ENCODE results near the gene ATP5PB.

The ATP5PB gene

GRCh38 chr1:111448918-111449702 lies at the start of gene ATP5PB, which contains the start of gene WDR77:
Gene ATP5PB (plus strand): TSS chr1:111449464. CDS start chr1:111449542, 78 bp downstream.
Gene WDR77 (minus strand): TSS chr1:111449256. CDS start chr1:111449169, 87 bp downstream.
- TF ChIP-seq ZFX (IDR thresholded peaks at IDR 0.05; ENCODE audit: borderline replicate concordance) (no peak), CTCF (IDR thresholded peaks at IDR 0.05) (no peak)

GRCh38 chr1:111399792-111400610 lies 49.3 kb upstream of the ATP5PB start:
- peak; percentile 81 for TF ChIP-seq CTCF (IDR thresholded peaks at IDR 0.05)
- no peak for TF ChIP-seq ZFX (IDR thresholded peaks at IDR 0.05; ENCODE audit: borderline replicate concordance)
- no peak overlapping the region for H3K27ac ChIP-seq

More at GRCh38 chr1:111448918-111449702, at the start of gene ATP5PB, which contains the start of gene WDR77:
- H3K27ac ChIP-seq, result peak within 1 kb of the TSS; percentile 82

- no peak overlapping the region for H3K27ac ChIP-seq
- no peak for TF ChIP-seq CTCF (IDR thresholded peaks at IDR 0.05)
- no peak for TF ChIP-seq ZFX (IDR thresholded peaks at IDR 0.05; ENCODE audit: borderline replicate concordance)
These were observed 47.2 kb upstream of the ATP5PB start for GRCh38 chr1:111402083-111402482.

- no peak overlapping the region for H3K27ac ChIP-seq
- TF ChIP-seq ZFX (IDR thresholded peaks at IDR 0.05; ENCODE audit: borderline replicate concordance), result no peak
- no peak for TF ChIP-seq CTCF (IDR thresholded peaks at IDR 0.05)
These were observed 44.7 kb upstream of the ATP5PB start for GRCh38 chr1:111404588-111404987.

GRCh38 chr1:111406321-111406768 lies 42.9 kb upstream of the ATP5PB start:
- no peak for TF ChIP-seq CTCF (IDR thresholded peaks at IDR 0.05)
- TF ChIP-seq ZFX (IDR thresholded peaks at IDR 0.05; ENCODE audit: borderline replicate concordance), result no peak
- no peak overlapping the region for H3K27ac ChIP-seq

- no peak overlapping the region for H3K27ac ChIP-seq
- TF ChIP-seq ZFX (IDR thresholded peaks at IDR 0.05; ENCODE audit: borderline replicate concordance), result no peak
- no peak for TF ChIP-seq CTCF (IDR thresholded peaks at IDR 0.05)
These were observed 42.0 kb upstream of the ATP5PB start for GRCh38 chr1:111407301-111407700.

Measured in 22Rv1 (cell line).